ENCODE results near the gene LRCH2.

GRCh38 chrX:115214605-115215004, 19.3 kb downstream of the LRCH2 start:
- TF ChIP-seq CTCF (IDR thresholded peaks at IDR 0.05 in 8 of 11, conservative IDR thresholded peaks at IDR 0.05 in 3 of 11) = no peak
- TF ChIP-seq POLR2A (IDR thresholded peaks at IDR 0.05) = no peak
